RKO (cell line): ENCODE results near the gene NSD1.

Experiments used
- DNase-seq: peaks from one replicate; pipeline ENCODE4 v3.0.0-alpha.2; 2016; ENCODE audit warnings: low spot score

The NSD1 gene, protein sequence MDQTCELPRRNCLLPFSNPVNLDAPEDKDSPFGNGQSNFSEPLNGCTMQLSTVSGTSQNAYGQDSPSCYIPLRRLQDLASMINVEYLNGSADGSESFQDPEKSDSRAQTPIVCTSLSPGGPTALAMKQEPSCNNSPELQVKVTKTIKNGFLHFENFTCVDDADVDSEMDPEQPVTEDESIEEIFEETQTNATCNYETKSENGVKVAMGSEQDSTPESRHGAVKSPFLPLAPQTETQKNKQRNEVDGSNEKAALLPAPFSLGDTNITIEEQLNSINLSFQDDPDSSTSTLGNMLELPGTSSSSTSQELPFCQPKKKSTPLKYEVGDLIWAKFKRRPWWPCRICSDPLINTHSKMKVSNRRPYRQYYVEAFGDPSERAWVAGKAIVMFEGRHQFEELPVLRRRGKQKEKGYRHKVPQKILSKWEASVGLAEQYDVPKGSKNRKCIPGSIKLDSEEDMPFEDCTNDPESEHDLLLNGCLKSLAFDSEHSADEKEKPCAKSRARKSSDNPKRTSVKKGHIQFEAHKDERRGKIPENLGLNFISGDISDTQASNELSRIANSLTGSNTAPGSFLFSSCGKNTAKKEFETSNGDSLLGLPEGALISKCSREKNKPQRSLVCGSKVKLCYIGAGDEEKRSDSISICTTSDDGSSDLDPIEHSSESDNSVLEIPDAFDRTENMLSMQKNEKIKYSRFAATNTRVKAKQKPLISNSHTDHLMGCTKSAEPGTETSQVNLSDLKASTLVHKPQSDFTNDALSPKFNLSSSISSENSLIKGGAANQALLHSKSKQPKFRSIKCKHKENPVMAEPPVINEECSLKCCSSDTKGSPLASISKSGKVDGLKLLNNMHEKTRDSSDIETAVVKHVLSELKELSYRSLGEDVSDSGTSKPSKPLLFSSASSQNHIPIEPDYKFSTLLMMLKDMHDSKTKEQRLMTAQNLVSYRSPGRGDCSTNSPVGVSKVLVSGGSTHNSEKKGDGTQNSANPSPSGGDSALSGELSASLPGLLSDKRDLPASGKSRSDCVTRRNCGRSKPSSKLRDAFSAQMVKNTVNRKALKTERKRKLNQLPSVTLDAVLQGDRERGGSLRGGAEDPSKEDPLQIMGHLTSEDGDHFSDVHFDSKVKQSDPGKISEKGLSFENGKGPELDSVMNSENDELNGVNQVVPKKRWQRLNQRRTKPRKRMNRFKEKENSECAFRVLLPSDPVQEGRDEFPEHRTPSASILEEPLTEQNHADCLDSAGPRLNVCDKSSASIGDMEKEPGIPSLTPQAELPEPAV (N-terminal part only)

DNA sequence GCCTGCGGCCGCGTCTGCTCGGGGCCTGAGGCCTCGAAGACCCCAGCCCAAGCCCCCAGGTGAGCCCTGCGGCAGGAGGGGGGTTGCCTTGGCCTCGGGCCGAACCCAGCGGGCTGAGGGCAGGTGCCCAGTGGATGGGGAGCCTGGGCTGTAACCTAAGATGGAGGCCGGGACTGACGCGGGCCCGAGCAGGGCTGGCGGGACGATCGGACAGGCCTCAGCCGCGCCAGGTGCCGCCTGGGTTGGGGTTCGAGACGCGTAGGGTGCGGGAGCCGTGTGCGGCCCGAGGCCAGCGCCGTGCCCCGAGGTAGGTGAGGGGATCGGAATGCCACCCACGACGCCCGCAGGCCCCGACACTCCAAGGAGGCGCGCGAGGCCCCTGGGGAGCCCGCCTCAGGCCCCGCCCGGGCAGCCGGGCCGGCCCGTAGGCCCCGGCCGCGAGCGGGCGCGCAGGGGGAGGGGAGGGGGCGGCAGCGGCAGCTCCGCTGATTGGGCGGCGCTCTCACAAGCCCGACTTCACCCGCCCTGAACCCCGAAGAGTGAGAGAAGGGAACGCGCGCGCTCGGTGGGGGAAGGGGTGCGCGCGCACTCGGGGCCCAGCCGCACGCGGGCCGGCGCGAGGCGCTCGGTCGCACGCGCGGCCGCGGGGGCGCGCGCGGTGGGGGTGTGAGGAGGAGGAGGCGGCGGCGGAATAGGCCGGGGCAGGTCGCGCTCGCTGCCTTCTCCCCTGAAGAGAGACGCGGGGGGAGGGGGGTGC is at the start of gene NSD1:
TSS of gene NSD1 (plus strand) at position 678 of the 757 bp plus-strand sequence. CDS start 1,331 bp downstream, outside the sequence.
- peak; percentile 90 for DNase-seq

DNA sequence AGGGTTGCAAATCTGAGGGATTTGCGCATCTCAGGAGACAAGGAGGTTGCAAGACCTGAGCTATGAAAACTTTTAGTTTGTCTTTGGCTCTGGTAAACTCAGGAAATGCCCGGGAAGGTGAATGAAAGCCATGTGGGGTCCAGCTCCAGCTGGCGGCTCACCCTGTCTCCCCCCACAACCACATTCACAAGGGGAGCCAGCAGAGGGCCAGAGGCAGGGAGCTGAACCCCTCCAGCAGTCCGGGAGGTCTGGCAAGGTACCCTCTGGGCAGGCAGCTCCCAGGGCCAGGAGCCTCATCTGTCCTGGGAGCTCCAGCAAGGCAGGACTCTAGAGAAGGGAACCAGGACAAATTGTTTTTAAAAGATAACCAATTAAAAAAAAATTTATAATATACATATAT is 49.4 kb upstream of the NSD1 start:
- no peak for DNase-seq

DNA sequence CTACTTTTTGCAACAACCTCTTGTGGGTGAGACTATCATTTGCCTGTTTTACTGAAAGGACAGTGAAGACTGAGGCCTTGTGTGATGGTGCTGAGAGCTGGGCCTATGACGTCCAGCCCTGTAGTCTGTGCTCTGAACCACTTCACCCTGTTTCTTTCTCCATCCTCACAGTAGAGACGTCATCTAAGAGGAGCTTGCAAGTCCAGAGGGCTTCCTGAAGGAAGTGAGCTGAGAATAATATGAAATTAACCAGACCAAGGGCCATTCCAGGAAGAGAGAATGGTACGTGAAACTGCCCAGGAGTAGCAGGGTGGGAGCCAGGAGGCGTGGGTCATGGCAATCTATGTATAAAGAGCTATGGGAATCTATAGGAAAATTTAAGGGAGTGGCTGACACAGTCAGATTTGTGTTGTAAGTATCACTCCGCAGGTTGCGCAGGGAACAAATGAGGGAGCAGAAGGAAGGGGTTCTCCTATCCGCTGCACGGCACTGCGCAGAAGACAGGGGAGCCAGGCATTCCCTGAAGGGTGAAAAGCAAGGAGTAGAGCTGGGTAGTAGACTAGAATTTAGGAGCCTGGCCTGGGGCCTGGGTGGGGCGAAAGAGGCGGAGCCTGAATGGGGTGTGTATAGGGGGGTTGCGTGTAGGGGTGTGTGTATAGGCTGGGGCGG is 47.5 kb upstream of the NSD1 start:
- DNase-seq = no peak

DNA sequence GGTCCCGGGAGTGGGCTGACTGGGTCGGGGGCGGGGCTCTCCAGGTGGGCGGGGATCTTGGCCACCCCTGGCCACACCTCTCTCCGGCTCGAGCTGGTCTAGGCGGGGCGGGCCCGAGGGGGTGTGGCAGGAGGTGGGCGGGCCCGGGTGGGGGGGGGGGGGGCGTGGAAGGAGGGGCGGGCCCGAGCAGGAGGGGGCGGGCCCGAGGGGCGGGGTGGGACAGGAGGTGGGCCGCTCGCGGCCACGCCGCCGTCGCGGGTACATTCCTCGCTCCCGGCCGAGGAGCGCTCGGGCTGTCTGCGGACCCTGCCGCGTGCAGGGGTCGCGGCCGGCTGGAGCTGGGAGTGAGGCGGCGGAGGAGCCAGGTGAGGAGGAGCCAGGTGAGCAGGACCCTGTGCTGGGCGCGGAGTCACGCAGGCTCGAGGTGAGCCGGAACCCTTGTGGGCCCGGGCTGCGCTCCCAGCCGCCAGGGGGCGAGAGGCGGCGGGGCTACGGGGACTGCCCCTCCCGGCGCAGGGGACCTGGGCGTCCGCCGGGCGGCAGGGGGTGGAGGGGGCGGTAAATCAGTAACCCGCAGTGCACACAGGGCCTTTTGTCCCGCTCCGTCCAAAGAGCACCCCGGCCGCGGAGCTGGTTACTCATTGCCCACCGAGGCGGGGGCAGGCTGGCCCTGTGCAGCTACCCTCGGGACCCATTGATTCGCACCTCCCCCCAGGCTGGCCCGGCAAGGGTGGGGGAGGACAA is 46.7 kb upstream of the NSD1 start, which contains the start of gene FGFR4:
TSS of gene FGFR4 (plus strand) at position 262 of the 744 bp plus-strand sequence. CDS start 2,688 bp downstream, outside the sequence.
- peak; percentile 69 for DNase-seq

DNA sequence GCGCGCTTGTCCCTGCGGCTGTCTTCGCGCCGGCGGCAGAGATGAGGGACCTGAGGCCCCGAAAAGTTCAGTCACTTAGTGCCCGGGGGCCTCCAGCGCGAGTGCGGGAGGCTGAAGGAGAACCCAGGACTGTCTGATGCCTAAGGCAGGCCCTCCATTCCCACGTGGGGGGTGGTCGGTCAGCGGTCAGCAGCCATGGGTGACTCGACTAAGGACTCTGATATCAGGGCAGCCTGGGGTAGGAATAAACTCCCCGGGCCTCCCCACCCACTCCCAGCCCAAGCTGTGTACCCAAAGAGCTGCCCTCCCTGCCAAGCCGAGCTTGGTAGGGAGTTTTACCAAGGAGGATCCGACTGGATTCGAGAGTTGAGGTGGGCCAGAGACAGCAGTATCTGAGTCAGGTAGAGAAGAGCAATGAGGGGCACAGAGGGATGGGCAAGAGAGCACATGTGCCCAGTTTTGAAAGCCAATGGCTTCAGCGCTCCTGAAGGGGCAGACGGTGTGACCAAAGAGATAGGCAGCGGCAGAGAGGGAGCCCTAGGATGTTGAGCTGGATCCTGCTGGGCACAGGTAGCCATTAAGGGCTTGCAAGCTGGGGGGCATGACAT is 46.1 kb upstream of the NSD1 start:
- DNase-seq = no peak

DNA sequence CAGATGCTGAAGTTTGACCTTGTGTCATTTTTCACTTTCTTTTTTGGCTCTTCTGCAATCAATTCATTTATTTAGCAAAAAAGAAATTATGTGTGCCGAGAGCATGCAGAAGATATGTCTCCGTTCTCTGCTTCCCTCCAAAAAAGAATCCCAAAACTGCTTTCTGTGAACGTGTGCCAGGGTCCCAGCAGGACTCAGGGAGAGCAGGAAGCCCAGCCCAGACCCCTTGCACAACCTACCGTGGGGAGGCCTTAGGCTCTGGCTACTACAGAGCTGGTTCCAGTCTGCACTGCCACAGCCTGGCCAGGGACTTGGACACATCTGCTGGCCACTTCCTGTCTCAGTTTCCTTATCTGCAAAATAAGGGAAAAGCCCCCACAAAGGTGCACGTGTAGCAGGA is 44.4 kb upstream of the NSD1 start:
- DNase-seq = no peak

DNA sequence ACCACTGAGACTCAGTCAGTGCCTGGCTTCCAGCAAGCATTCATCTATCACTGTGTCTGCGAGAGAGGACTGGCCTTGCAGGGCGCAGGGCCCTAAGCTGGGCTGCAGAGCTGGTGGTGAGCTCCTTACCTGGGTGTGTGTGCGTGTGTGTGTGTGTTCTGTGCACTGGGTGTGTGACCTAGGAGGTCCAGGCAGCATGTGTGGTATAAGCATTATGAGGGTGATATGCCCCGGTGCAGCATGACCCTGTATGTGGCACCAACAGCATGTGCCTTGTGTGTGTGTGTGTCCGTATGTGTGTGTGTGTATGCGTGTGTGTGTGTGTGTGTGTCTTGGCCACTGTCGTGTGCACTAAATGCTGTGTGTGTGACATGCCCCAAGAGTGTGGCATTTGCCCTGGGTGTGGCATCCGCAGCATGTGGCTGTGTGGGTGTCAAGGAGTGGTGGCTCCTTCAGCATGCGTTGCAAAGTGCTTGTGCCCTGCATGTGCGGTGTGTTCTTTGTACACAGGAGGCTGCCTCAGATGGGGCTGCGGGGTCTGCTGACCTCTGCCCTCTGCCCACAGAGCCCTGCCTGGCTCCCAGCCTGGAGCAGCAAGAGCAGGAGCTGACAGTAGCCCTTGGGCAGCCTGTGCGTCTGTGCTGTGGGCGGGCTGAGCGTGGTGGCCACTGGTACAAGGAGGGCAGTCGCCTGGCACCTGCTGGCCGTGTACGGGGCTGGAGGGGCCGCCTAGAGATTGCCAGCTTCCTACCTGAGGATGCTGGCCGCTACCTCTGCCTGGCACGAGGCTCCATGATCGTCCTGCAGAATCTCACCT is 43.5 kb upstream of the NSD1 start:
- DNase-seq = no peak

DNA sequence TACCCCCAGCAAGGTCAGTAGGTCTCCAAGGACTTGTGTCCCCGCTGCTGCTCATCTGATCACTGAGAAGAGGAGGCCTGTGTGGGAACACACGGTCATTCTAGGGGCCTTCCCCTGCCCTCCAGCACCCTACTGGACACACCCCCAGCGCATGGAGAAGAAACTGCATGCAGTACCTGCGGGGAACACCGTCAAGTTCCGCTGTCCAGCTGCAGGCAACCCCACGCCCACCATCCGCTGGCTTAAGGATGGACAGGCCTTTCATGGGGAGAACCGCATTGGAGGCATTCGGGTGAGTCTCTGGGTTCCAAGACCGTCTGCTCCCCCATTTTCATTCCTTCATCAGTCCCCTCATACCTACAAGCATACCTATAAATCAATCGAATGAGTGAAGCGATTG is 42.8 kb upstream of the NSD1 start:
- no peak for DNase-seq

DNA sequence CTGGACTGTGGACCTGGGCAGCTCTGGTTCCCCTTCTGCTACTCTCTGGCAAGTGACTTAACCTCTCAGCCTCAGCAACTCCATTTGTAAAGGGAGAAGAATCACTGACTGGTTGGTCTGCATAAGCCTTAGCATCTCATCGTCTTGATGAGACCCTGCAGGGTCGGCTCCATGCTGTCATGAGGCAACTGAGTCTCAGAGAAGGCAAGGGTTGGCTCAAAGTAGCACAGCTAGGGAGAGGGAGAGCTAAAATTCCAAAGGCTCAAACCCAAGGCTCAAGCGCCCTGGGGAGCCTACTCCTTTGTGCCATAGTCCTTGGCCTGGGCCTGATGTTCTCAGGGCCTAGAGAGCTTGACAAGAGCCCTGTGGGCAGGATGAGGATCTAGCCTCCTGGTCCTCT is 42.3 kb upstream of the NSD1 start:
- DNase-seq = no peak

DNA sequence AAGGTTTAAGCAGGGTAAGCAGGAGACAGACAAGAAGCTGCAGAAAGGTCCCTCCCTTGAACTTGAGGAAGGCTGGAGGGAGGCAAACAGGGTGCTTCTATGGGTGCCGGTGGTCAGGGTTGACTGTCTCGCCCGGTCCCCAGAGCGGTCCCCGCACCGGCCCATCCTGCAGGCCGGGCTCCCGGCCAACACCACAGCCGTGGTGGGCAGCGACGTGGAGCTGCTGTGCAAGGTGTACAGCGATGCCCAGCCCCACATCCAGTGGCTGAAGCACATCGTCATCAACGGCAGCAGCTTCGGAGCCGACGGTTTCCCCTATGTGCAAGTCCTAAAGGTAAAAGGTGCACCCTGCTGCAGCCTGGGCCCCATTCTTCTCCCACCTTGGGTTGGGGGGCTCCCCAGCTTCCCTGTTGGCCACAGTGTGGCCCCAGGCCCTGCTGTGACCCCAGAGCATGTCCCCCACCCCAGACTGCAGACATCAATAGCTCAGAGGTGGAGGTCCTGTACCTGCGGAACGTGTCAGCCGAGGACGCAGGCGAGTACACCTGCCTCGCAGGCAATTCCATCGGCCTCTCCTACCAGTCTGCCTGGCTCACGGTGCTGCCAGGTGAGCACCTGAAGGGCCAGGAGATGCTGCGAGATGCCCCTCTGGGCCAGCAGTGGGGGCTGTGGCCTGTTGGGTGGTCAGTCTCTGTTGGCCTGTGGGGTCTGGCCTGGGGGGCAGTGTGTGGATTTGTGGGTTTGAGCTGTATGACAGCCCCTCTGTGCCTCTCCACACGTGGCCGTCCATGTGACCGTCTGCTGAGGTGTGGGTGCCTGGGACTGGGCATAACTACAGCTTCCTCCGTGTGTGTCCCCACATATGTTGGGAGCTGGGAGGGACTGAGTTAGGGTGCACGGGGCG is 41.1 kb upstream of the NSD1 start:
- DNase-seq = no peak

DNA sequence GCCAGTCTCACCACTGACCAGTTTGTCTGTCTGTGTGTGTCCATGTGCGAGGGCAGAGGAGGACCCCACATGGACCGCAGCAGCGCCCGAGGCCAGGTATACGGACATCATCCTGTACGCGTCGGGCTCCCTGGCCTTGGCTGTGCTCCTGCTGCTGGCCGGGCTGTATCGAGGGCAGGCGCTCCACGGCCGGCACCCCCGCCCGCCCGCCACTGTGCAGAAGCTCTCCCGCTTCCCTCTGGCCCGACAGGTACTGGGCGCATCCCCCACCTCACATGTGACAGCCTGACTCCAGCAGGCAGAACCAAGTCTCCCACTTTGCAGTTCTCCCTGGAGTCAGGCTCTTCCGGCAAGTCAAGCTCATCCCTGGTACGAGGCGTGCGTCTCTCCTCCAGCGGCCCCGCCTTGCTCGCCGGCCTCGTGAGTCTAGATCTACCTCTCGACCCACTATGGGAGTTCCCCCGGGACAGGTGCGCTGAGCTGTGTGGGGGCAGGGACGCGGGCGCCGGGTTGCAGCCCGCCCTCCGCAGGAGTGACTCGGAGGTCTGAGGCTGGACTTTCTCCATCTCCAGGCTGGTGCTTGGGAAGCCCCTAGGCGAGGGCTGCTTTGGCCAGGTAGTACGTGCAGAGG is 40.4 kb upstream of the NSD1 start:
- no peak for DNase-seq

DNA sequence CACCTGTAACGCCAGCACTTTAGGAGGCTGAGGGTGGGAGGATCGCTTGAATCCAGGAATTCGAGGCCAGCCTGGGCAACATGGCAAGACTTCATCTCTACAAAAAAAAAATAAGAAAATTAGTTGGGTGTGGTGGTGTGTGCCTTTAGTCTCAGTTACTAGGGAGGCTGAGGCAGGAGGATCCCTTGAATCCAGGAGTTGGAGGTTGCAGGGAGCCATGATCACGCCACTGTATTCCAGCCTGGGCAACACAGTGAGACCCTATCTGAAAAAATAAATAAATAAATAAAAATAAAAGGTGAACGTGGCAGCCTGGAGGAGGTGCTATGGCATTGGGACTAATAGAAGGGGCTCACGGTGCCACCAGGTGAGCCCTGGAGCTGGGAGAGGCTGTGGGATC is 39.8 kb upstream of the NSD1 start:
- no peak for DNase-seq

DNA sequence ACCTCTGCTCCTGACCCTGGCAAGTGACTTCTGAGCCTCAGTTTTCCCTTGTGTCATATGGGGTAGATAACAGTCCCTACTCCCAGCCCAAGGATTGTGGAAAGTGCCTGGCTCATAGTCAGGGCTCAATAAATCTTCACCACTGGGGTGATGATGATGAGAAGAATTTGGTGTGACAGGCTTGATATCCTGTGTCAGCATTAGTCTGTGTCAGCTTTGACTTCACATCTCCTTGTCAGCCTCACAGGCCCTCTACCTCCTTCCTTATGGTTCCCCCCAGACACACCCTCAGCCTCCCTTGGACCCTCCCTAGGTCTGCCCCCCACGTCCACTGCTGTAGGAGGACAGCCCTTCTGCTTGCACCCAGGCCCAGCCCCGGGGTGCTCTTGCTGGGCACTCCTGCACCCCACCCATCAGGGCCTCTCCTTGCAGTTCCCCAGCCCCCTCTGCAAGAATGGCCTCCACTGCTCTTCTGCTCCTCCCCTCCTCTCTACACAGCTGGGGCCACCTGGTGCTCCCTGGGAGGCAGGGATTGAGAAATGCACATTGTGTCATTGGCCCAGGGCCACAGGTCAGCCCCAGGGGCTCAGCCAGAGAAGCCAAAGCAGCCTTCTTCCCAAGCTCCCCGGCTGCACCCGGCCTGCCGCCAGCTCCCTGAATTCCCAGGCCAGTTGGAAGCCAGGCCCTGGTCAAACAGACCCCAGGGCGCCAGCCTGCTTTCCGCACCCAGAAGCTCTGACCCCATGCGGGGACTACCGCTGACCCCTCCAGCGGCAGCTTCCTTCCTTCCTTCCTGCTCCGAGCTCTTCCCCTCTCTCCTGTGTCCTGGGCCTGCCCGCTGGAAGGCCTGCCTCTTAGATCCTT is 39.1 kb upstream of the NSD1 start:
- DNase-seq = peak; percentile 34

DNA sequence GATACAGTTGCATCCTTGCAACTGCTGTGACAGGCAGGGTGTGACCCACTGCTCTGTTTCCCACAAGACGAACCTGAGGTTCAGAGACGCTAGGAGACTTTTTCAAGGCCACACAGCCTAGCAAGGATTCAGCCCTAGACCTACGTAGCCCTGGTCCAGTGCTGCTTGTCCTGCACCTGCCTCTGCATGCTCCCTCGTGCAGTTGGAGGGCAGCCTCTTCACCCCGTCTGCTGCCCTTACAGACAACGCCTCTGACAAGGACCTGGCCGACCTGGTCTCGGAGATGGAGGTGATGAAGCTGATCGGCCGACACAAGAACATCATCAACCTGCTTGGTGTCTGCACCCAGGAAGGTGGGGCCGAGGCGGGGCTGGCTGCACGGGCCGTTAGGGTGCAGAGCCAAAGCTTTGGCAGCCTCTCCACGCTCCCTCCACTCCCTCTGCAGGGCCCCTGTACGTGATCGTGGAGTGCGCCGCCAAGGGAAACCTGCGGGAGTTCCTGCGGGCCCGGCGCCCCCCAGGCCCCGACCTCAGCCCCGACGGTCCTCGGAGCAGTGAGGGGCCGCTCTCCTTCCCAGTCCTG is 38.4 kb upstream of the NSD1 start:
- DNase-seq = no peak

DNA sequence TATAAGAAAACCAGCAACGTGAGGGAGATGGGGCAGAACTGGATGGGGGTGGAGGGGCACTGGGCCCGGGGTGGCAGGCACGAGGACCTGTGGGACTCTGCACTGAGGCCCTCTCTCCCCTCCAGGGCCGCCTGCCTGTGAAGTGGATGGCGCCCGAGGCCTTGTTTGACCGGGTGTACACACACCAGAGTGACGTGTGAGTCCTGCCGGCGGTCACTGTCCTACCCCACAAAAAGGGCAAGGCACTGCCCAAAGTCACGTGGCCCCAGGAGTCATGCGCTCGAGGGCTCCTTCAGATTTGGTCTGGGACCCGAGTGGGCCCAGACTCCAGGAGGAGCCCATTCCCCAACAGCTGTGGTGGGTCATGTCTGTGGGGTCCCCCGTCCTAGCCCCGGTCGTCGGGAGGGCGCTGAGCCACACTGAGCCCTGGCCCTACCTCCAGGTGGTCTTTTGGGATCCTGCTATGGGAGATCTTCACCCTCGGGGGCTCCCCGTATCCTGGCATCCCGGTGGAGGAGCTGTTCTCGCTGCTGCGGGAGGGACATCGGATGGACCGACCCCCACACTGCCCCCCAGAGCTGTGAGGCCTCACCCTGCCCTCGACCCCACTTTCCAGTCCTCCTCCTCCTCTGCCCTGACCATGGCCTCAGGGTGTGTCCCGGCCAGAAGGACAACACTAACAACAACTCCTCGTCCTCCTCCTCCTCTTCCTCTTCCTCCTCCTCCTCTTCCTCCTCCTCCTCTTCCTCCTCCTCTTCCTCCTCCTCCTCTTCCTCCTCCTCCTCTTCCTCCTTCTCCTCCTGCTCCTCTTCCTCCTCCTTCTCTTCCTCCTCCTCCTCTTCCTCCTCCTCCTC is 37.2 kb upstream of the NSD1 start:
- DNase-seq = no peak
